ENCODE results near the gene BNC2.
"Not testable (repeated sequence)": the region's sequence is repeated elsewhere in the genome, so short reads cannot be mapped to it uniquely, and the experiment has no call there.

The BNC2 gene

GRCh38 chr9:16449076-16449730, 421.3 kb downstream of the BNC2 start:
- DNase-seq (ENCODE audit: low read depth) = no peak

- DNase-seq (ENCODE audit: low read depth) = no peak
Observed at GRCh38 chr9:16447946-16448345, 422.5 kb downstream of the BNC2 start.

- no peak for DNase-seq (ENCODE audit: low read depth)
Observed at GRCh38 chr9:16446636-16447035, 423.8 kb downstream of the BNC2 start.

- DNase-seq (ENCODE audit: low read depth) = no peak
Observed at GRCh38 chr9:16445141-16445920, 425.1 kb downstream of the BNC2 start.

- DNase-seq (ENCODE audit: low read depth) = no peak
Observed at GRCh38 chr9:16442622-16443021, 427.8 kb downstream of the BNC2 start.

- no peak for DNase-seq (ENCODE audit: low read depth)
Observed at GRCh38 chr9:16441791-16442190, 428.7 kb downstream of the BNC2 start.

- not testable (repeated sequence) for DNase-seq (ENCODE audit: low read depth)
Observed at GRCh38 chr9:16438831-16439230, 431.6 kb downstream of the BNC2 start.

- DNase-seq (ENCODE audit: low read depth) = no peak
Observed at GRCh38 chr9:16436545-16436944, 433.9 kb downstream of the BNC2 start.

GRCh38 chr9:16434526-16434925, 435.9 kb downstream of the BNC2 start:
- no peak for DNase-seq (ENCODE audit: low read depth)

- DNase-seq (ENCODE audit: low read depth) = no peak
Observed at GRCh38 chr9:16433494-16433893, 437.0 kb downstream of the BNC2 start.

- no peak for DNase-seq (ENCODE audit: low read depth)
Observed at GRCh38 chr9:16431666-16432392, 438.6 kb downstream of the BNC2 start.

GRCh38 chr9:16429671-16430070, 440.8 kb downstream of the BNC2 start:
- DNase-seq (ENCODE audit: low read depth) = no peak

GRCh38 chr9:16427873-16428427, 442.5 kb downstream of the BNC2 start:
- no peak for DNase-seq (ENCODE audit: low read depth)

GRCh38 chr9:16426716-16427115, 443.8 kb downstream of the BNC2 start:
- DNase-seq (ENCODE audit: low read depth) = no peak

- no peak for DNase-seq (ENCODE audit: low read depth)
Observed at GRCh38 chr9:16425562-16426231, 444.8 kb downstream of the BNC2 start.

GRCh38 chr9:16422114-16422513, 448.4 kb downstream of the BNC2 start:
- DNase-seq (ENCODE audit: low read depth) = no peak

GRCh38 chr9:16421532-16421931, 448.9 kb downstream of the BNC2 start:
- no peak for DNase-seq (ENCODE audit: low read depth)

- DNase-seq (ENCODE audit: low read depth) = no peak
Observed at GRCh38 chr9:16419124-16419523, 451.3 kb downstream of the BNC2 start.

GRCh38 chr9:16418721-16419120, 451.7 kb downstream of the BNC2 start:
- no peak for DNase-seq (ENCODE audit: low read depth)

- peak; percentile 70 for DNase-seq (ENCODE audit: low read depth)
Observed at GRCh38 chr9:16417749-16418148, 452.7 kb downstream of the BNC2 start.

GRCh38 chr9:16417161-16417560, 453.3 kb downstream of the BNC2 start:
- DNase-seq (ENCODE audit: low read depth) = peak; percentile 80

- DNase-seq (ENCODE audit: low read depth) = no peak
Observed at GRCh38 chr9:16414451-16414850, 456.0 kb downstream of the BNC2 start.
